ENCODE results near the gene RBM39.

DNA sequence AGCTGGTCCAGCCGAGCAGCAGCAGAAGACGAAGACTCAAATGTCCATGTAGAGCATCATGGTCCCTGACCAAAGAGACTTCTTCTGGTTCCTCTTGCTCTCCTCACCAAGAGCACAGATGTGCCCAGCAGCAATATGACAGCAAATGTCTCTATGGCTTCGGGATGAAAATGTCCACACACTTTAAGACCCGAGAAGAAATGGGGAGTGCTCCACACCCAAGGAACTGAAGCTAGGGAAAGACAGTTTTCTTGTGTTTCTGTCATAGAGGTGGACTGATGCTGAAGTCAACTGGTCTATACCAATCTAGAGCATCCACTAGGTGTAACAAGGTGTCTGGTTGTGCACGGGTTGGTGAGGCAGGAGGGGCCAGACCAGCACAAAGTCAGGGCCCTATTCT, 72.8 kb downstream of the RBM39 start:
- TF ChIP-seq, protein P1, sequence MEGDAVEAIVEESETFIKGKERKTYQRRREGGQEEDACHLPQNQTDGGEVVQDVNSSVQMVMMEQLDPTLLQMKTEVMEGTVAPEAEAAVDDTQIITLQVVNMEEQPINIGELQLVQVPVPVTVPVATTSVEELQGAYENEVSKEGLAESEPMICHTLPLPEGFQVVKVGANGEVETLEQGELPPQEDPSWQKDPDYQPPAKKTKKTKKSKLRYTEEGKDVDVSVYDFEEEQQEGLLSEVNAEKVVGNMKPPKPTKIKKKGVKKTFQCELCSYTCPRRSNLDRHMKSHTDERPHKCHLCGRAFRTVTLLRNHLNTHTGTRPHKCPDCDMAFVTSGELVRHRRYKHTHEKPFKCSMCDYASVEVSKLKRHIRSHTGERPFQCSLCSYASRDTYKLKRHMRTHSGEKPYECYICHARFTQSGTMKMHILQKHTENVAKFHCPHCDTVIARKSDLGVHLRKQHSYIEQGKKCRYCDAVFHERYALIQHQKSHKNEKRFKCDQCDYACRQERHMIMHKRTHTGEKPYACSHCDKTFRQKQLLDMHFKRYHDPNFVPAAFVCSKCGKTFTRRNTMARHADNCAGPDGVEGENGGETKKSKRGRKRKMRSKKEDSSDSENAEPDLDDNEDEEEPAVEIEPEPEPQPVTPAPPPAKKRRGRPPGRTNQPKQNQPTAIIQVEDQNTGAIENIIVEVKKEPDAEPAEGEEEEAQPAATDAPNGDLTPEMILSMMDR (IDR thresholded peaks at IDR 0.05; ENCODE audit: insufficient read depth, low read length, poor library complexity, severe bottlenecking), result no peak
- no peak for TF ChIP-seq EZH2phosphoT487 (conservative IDR thresholded peaks at IDR 0.05; ENCODE audit: low read length)

Measured in SU-DHL-6 (cell line).